HepG2 (cell line): ENCODE results near the gene MGLL. TPM values are rescaled to one million over a fixed set of nuclear protein-coding genes. Genes with fewer than 3 reads are reported as not detected.

ENCODE experiments used
- ATAC-seq: fragments of 200-7000 bp; cut with Tn5 transposase; 3 replicates; pipeline ENCODE4 v1.9.1; 2020; ENCODE audit warnings: mild to moderate bottlenecking, moderate library complexity
- BruUV-seq: library from RNA; stranded (reverse); fragments of 400-500 nt; replicated peaks from 2 replicates; lab custom pipeline; 2021; lab: Mats Ljungman, UMichigan
- CTCF ChIA-PET: fragments of 300-600 bp; formaldehyde crosslinking; extraction: SDS; loops from one replicate; lab custom pipeline; 2021; ENCODE audit warnings: low total read pairs, inconsistent platforms, low intra/inter-chr PET ratio; lab: Yijun Ruan, JAX
- POLR2A ChIA-PET: fragments of 350-600 bp; sonication (Branson Sonifier 250); formaldehyde crosslinking; loops from one replicate; lab custom pipeline; 2020; ENCODE audit warnings: antibody characterized with exemption, inconsistent platforms; lab: Yijun Ruan, JAX
- DNase-seq: peaks from one replicate; pipeline ENCODE4 v3.0.0-alpha.2; 2015; ENCODE audit warnings: low spot score
- FAIRE-seq: peaks from 3 replicates; lab custom pipeline; 2011; peaks lifted over from hg19 to GRCh38; lab: Jason Lieb, UNC
- H2AFZ ChIP-seq: one replicate; pipeline ENCODE4 v1.6.1; 2011; ENCODE audit warnings: low read length, inconsistent platforms
- H3K27ac ChIP-seq: fragments of 300-600 bp; 3 replicates; pipeline ENCODE4 v1.8.0; 2011; ENCODE audit warnings: mixed run types, mild to moderate bottlenecking, mixed read lengths, low read length, inconsistent platforms; ENCODE audit not compliant: insufficient read depth; ENCODE audit errors: extremely low read length
- H3K27me3 ChIP-seq, 2 experiments: fragments of 200-600 bp in 1 of 2; 2 replicates in 1 of 2; 3 replicates in 1 of 2; pipeline versions ENCODE4 v1.6.0 to v1.8.0; 2011; ENCODE audit warnings: low read length in 2 of 2, mild to moderate bottlenecking in 2 of 2, moderate library complexity in 2 of 2, inconsistent platforms in 1 of 2; ENCODE audit not compliant: insufficient read depth in 2 of 2, control insufficient read depth in 1 of 2
- H3K36me3 ChIP-seq, 2 experiments: fragments of 200-600 bp in 1 of 2; replicated peaks in 1 of 2; 2 replicates in 1 of 2; 3 replicates in 1 of 2; pipeline versions ENCODE4 v1.5.1 to v1.8.0; 2011; ENCODE audit warnings: low read length in 2 of 2, inconsistent platforms in 1 of 2; ENCODE audit not compliant: insufficient read depth in 2 of 2, control insufficient read depth in 1 of 2
- H3K4me1 ChIP-seq: 2 replicates; pipeline ENCODE4 v1.5.1; 2012; ENCODE audit warnings: low read length, inconsistent platforms; ENCODE audit not compliant: insufficient read depth
- H3K4me2 ChIP-seq: 2 replicates; pipeline ENCODE4 v1.6.0; 2011; ENCODE audit warnings: low read depth, low read length, inconsistent platforms
- H3K4me3 ChIP-seq, 3 experiments: fragments of 200-600 bp in 1 of 3; sonication (generic), shearing (Covaris generic) in 1 of 3; replicated peaks in 1 of 3; 2 replicates each; pipeline ENCODE4 v1.5.1; 2011 to 2016; ENCODE audit warnings: low read length in 3 of 3, inconsistent platforms in 2 of 3, low read depth in 2 of 3, mild to moderate bottlenecking in 2 of 3, control low read depth in 1 of 3, mixed read lengths in 1 of 3; ENCODE audit not compliant: insufficient read depth in 1 of 3
- H3K79me2 ChIP-seq: one replicate; pipeline ENCODE4 v1.6.1; 2011; ENCODE audit warnings: low read length, inconsistent platforms; ENCODE audit not compliant: insufficient read depth
- H3K9ac ChIP-seq: 2 replicates; pipeline ENCODE4 v1.6.0; 2011; ENCODE audit warnings: mild to moderate bottlenecking, low read depth, low read length, inconsistent platforms; ENCODE audit not compliant: insufficient read depth
- H3K9me3 ChIP-seq: 2 replicates; pipeline ENCODE4 v1.5.1; 2012; ENCODE audit warnings: mild to moderate bottlenecking, low read length
- H4K20me1 ChIP-seq: 2 replicates; pipeline ENCODE4 v1.6.0; 2011; ENCODE audit warnings: inconsistent platforms, mild to moderate bottlenecking, low read length, moderate library complexity; ENCODE audit not compliant: insufficient read depth
- ATF1 ChIP-seq: IDR thresholded peaks from 2 replicates; pipeline ENCODE4 v1.6.1; 2016; ENCODE audit warnings: mild to moderate bottlenecking, control low read depth
- BRD4 ChIP-seq: sonication (generic); formaldehyde crosslinking; IDR thresholded peaks from 2 replicates; pipeline ENCODE4 v1.4.0; 2020; ENCODE audit warnings: missing genetic modification reagents
- CERS6 ChIP-seq: sonication (generic); formaldehyde crosslinking; IDR thresholded peaks from 2 replicates; pipeline ENCODE4 v1.5.0; 2020; ENCODE audit warnings: missing genetic modification reagents
- HDAC6 ChIP-seq: fragments of 200-600 bp; sonication (generic); IDR thresholded peaks from 2 replicates; pipeline ENCODE4 v1.7.0; 2017; ENCODE audit warnings: mild to moderate bottlenecking, antibody characterized with exemption, low read length, low read depth
- IRF2 ChIP-seq: IDR thresholded peaks from 2 replicates; pipeline ENCODE4 v1.6.1; 2018; ENCODE audit warnings: missing genetic modification reagents, missing compliant biosample characterization
- MAZ ChIP-seq, 2 experiments: sonication (generic) in 1 of 2; formaldehyde crosslinking in 1 of 2; IDR thresholded peaks; 2 replicates each; pipeline versions ENCODE4 v1.5.0 to v1.6.1; 2012 to 2020; ENCODE audit warnings: low read depth in 2 of 2, mild to moderate bottlenecking in 2 of 2, borderline replicate concordance in 1 of 2, improper control_type of control experiment in 1 of 2, low read length in 1 of 2, missing genetic modification reagents in 1 of 2, moderate library complexity in 1 of 2
- MEIS1 ChIP-seq: sonication (generic); formaldehyde crosslinking; IDR thresholded peaks from 2 replicates; pipeline ENCODE4 v1.9.0; 2021; ENCODE audit warnings: mild to moderate bottlenecking, missing genetic modification reagents, moderate library complexity, borderline replicate concordance
- NFATC3 ChIP-seq: sonication (generic); formaldehyde crosslinking; IDR thresholded peaks from 2 replicates; pipeline ENCODE4 v1.5.1; 2020; ENCODE audit warnings: mild to moderate bottlenecking, missing genetic modification reagents
- NFIB ChIP-seq: sonication (generic); formaldehyde crosslinking; IDR thresholded peaks from 2 replicates; pipeline ENCODE4 v1.9.0; 2021; ENCODE audit warnings: missing genetic modification reagents, mild to moderate bottlenecking, borderline replicate concordance
- PHB2 ChIP-seq: fragments of 450-650 bp; IDR thresholded peaks from 2 replicates; pipeline ENCODE4 v1.6.1; 2018; ENCODE audit not compliant: partially characterized antibody
- RARA ChIP-seq: IDR thresholded peaks from 2 replicates; pipeline ENCODE4 v1.6.1; 2016; ENCODE audit warnings: missing genetic modification reagents, missing compliant biosample characterization
- ZNF224 ChIP-seq: sonication (generic); formaldehyde crosslinking; IDR thresholded peaks from 2 replicates; pipeline ENCODE4 v1.5.0; 2020; ENCODE audit warnings: mild to moderate bottlenecking, missing genetic modification reagents
- ZNF510 ChIP-seq: sonication (generic); formaldehyde crosslinking; IDR thresholded peaks from 2 replicates; pipeline ENCODE4 v1.4.0; 2020; ENCODE audit warnings: low read depth, mild to moderate bottlenecking, missing genetic modification reagents
- ZNF674 ChIP-seq: sonication (generic); formaldehyde crosslinking; IDR thresholded peaks from 2 replicates; pipeline ENCODE4 v1.5.0; 2020; ENCODE audit warnings: low read depth, mild to moderate bottlenecking, missing genetic modification reagents
- ZNF761 ChIP-seq: sonication (generic); formaldehyde crosslinking; conservative IDR thresholded peaks from 2 replicates; pipeline ENCODE4 v1.4.0; 2020; ENCODE audit warnings: mild to moderate bottlenecking, missing genetic modification reagents
- ZNF773 ChIP-seq: sonication (generic); formaldehyde crosslinking; IDR thresholded peaks from 2 replicates; pipeline ENCODE4 v1.4.0; 2020; ENCODE audit warnings: missing genetic modification reagents, borderline replicate concordance
- ZNF788 ChIP-seq: sonication (generic); formaldehyde crosslinking; IDR thresholded peaks from 2 replicates; pipeline ENCODE4 v1.5.0; 2020; ENCODE audit warnings: mild to moderate bottlenecking, missing genetic modification reagents, borderline replicate concordance
- ZSCAN30 ChIP-seq: sonication (generic); formaldehyde crosslinking; IDR thresholded peaks from 2 replicates; pipeline ENCODE4 v1.5.0; 2020; ENCODE audit warnings: mild to moderate bottlenecking, missing genetic modification reagents
- WGBS: methylation state at CpG from one replicate; pipeline ENCODE4 v1.1.6; 2017; ENCODE audit warnings: low lambda C conversion rate; 5-methylcytosine and 5-hydroxymethylcytosine counted together
- in situ Hi-C: cut with HindIII; loops from 2 replicates; pipeline ENCODE4 v1.10.0; 2017; ENCODE audit warnings: low pct_unique_long_range_greater_than_20kb; ENCODE audit not compliant: extremely low pct_ligation_motif_present
- intact Hi-C: fragments of 100-400 bp; cut with micrococcal nuclease; formaldehyde crosslinking; loops from one replicate; pipeline ENCODE4 v1.10.0; 2022; ENCODE audit not compliant: unreplicated experiment
- polyA plus RNA-seq, 8 experiments: library from polyadenylated mRNA; depleted of rRNA in 3 of 8; stranded (reverse) in 7 of 8; unstranded in 1 of 8; fragments of >200 nt; fragmentation: Illumina TruSeq in 4 of 8; extraction: Trizol in 4 of 8; gene quantifications; 2 replicates each; pipeline versions ENCODE4 v1.2.1 to v1.2.3, GENCODE V29; 2011 to 2016; ENCODE audit warnings: low read depth in 4 of 8, missing spikeins in 1 of 8, mixed read lengths in 1 of 8; ENCODE audit not compliant: insufficient read depth in 1 of 8
- total RNA-seq, 5 experiments: library from RNA; depleted of rRNA; stranded (reverse); fragments of >200 nt; fragmentation: Illumina TruSeq; extraction: Trizol; gene quantifications; 2 replicates each; pipeline ENCODE4 v1.2.3, GENCODE V29; 2016; ENCODE audit warnings: low read depth in 1 of 5

The MGLL gene
- total and polyA plus RNA-seq, 2 of the 13 experiments (the other 11 are each of a cell fraction or from before 2014, with no cell fraction given) = not detected

- ChIA-PET POLR2A (no interaction called here), CTCF (no interaction called here)
- Histone ChIP-seq H3K9ac (no peak overlapping the region), H4K20me1 (no peaks in the 10 kb centered on the region), H3K4me1 (no peaks in the 10 kb centered on the region), H3K79me2 (no peaks in the 10 kb centered on the region), H3K27me3 (peaks cover 0 to 2% of the 10 kb centered on the region in 2 experiments; a peak in 2 of 5 replicates), H3K9me3 (no peaks in the 10 kb centered on the region), H3K4me2 (no peak overlapping the region), H3K27ac (no peak overlapping the region), H3K4me3 (no peak overlapping the region), H2AFZ (no peak overlapping the region), H3K36me3 (no peaks in the 10 kb centered on the region)
- DNase-seq (no peak), ATAC-seq (no peak), FAIRE-seq (no peak)
- BruUV-seq = no TSS peak
- 53% methylated on average over 4 of the region's 4 CpGs for WGBS
- TF ChIP-seq NFATC3 (CRISPR knock-in tag) (no peak), IRF2 (CRISPR knock-in tag) (no peak), PHB2 (no peak), ZNF761 (CRISPR knock-in tag) (no peak), MAZ (IDR thresholded peaks at IDR 0.05; ENCODE audit: borderline replicate concordance, low read depth, low read length) (no peak), MAZ (CRISPR knock-in tag; IDR thresholded peaks at IDR 0.05; ENCODE audit: low read depth) (no peak), CERS6 (no peak), ZNF510 (CRISPR knock-in tag) (no peak), ZNF788 (CRISPR knock-in tag) (no peak), ATF1 (CRISPR knock-in tag) (no peak), NFIB (CRISPR knock-in tag) (no peak), ZSCAN30 (no peak), ZNF674 (no peak), ZNF224 (CRISPR knock-in tag) (no peak), RARA (no peak), HDAC6 (no peak), ZNF773 (CRISPR knock-in tag) (no peak), MEIS1 (CRISPR knock-in tag) (no peak), BRD4 (no peak)
- in situ Hi-C loops (no loop called here), intact Hi-C loops (no loop called here)
These were observed 47.8 kb upstream of the MGLL start for GRCh38 chr3:127870156-127870555.
